ENCODE measurements around the gene FBXO45. TPM values are rescaled to one million over a fixed set of nuclear protein-coding genes. Genes with fewer than 3 reads are reported as not detected.

FBXO45 gene
- total and polyA plus RNA-seq, 10 of the 15 experiments (the other 5 are each of a cell fraction or from before 2014, with no cell fraction given), result 4.0 to 17.3 (median 11.8) TPM

GRCh38 chr3:196568246-196569002 lies at the start of gene FBXO45, which contains the start of gene WDR53 (continued):
- TF ChIP-seq CUX1 (IDR thresholded peaks at IDR 0.05; ENCODE audit: insufficient replicate concordance, low read depth, low read length) (no peak), EGR1 (IDR thresholded peaks at IDR 0.05; ENCODE audit: borderline replicate concordance in 1 of 2, low read depth in 2 of 2, low read length in 2 of 2) (peak; percentile 25 to 83), JUND (IDR thresholded peaks at IDR 0.05; ENCODE audit: low read depth, low read length) (0 out of 2 replicates have a peak, but pooled peaks have one; percentile 45), SUZ12 (IDR thresholded peaks at IDR 0.05; ENCODE audit: unreplicated experiment) (no peak), CEBPB (IDR thresholded peaks at IDR 0.05; ENCODE audit: borderline replicate concordance in 1 of 2, low read depth in 2 of 2, low read length in 2 of 2) (no peak), NFYB (IDR thresholded peaks at IDR 0.05; ENCODE audit: insufficient read depth, low read depth, low read length) (peak; percentile 56; the same call in 1 of the 2 replicates), SP1 (IDR thresholded peaks at IDR 0.05; ENCODE audit: low read depth, low read length) (peak; percentile 78), EED (IDR thresholded peaks at IDR 0.05; ENCODE audit: low read depth) (no peak), RAD51 (IDR thresholded peaks at IDR 0.05) (no peak), BRCA1 (IDR thresholded peaks at IDR 0.05; ENCODE audit: low read depth, low read length) (no peak), RUNX3 (IDR thresholded peaks at IDR 0.05; ENCODE audit: low read length) (peak; percentile 73), ZBTB40 (IDR thresholded peaks at IDR 0.05; ENCODE audit: borderline replicate concordance) (peak; percentile 88), EZH2 (IDR thresholded peaks at IDR 0.05; ENCODE audit: borderline replicate concordance, control insufficient read depth, low read depth, low read length) (no peak), ESRRA (IDR thresholded peaks at IDR 0.05; ENCODE audit: low read length) (0 out of 2 replicates have a peak, but pooled peaks have one; percentile 27), POLR2AphosphoS5 (IDR thresholded peaks at IDR 0.05; ENCODE audit: low read length) (peak; percentile 86), NFYA (IDR thresholded peaks at IDR 0.05; ENCODE audit: borderline replicate concordance, low read depth, low read length) (no peak), LARP7 (IDR thresholded peaks at IDR 0.05) (peak; percentile 88), WRNIP1 (IDR thresholded peaks at IDR 0.05; ENCODE audit: borderline replicate concordance, low read depth, low read length) (no peak)
